ENCODE results near the gene SAT1. TPM values are rescaled to one million over a fixed set of nuclear protein-coding genes. Genes with fewer than 3 reads are reported as not detected.

SAT1 gene
- total RNA-seq, 1 donor from 2014 or later: 58.3 TPM

DNA sequence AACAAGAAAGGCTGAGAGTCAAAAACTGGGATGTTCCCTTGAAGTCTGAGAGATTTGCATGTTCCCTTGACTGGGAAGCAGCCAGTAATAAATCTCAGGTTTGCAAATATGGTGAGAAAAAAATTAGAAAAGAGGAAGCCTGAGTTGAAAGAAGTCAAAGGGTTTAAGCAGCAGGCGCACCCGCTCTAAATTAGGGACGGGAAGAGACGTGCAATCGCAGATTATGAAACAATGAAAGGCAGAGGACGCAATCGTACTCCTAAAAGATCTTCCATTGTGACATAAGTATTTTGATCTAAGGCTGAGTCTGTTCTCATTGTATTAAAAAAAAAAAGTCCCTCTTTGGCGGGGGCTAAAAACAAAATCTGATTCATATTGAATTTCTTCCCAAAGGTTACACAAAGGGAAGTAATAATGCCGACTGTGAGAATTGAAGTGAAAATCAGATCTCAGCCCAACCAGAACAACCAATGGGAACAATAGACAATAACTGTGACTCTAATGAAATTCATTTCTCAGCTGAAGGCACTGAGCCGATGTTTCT, 28.2 kb downstream of the SAT1 start:
- DNase-seq: no peak

DNA sequence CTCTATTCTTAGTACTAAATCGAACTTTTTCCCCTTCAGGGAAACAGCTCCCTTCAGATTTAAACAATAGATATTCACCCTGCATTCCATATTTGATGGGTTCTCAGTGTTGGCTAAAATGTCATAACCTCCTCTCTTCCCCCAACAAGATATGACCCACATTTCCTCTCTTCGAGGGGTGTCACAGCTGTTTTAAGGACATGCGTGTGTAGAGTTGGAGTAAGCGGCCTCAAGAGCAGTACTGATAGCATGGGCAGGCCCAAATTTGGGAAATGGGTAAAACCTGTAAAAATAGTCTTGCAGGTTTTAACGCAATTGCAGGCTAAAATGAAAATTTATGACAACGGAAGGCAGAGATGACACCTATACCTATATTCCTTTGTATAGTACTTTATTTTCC, 28.7 kb downstream of the SAT1 start:
- no peak for DNase-seq

DNA sequence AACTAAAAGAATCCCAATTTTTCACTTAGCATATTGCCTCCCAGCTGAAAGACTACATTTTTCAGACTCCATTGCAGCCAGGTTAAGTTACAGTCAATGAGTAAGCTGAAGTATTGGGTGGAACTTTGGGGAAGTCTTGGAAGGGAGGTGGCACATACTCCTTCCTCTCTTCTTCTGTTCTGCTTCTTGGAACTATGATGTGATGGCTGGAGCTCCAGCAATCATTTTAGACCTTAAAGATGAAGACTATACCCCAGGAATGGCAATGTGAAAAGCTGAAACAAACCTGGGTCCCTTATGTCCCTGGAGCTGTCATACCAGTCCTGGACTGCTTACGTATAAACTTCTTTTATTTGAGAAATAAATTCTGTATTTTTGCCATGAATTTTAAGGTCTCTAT, 30.8 kb downstream of the SAT1 start:
- DNase-seq: no peak

DNA sequence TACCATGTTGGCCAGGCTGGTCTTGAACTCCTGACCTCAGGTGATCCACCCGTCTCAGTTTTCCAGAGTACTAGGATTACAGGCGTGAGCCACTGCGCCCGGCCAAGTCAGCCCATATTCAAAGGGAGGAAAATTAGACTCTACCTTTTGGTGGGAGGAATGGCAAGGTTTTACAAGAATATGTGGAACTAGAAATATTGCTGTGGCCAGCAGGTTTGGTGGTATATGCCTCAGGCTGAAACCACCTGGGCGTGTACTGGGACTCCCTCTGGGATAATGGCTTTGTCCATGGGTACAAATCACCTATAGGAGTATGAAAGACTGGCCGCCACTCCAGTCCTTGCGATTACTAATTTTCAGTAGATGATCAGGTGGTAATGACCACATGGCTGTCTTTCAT, 32.4 kb downstream of the SAT1 start:
- DNase-seq: no peak

DNA sequence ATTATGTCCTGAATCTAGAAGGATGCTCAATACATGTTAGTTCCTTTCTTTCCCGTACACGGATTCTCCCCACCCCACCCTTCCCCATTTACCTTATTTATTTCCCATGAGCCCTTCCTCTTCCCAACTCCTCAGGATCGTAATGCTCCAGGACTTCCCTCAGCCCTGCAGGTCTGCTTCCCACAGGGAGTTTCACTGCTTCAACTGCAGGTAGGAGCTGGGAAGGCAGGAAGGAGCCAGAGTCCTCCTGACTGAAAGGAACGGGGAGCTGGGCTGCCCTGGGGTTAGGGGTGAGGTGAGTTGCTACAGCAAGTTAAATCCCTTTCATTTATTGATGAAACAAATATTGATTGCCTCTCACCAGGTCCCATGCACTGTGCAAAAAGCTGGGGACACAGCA, 33.2 kb downstream of the SAT1 start:
- no peak for DNase-seq

DNA sequence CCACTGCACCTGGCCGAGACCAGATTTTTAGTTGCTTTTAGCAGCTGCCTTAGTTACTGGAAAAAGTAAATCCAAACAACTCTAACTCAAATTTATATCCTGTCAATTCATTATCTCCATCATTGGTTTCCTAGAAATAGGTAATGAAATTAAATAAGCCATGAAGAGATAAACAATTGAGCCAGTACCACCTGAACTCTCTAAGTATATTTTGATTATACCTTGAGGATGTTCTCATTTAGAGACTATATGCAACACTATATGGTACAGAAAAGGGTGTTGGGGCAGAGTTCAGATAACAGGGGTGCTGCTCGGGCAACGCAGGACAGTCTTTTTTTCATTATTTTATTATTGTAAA, 35.0 kb downstream of the SAT1 start:
- no peak for DNase-seq

DNA sequence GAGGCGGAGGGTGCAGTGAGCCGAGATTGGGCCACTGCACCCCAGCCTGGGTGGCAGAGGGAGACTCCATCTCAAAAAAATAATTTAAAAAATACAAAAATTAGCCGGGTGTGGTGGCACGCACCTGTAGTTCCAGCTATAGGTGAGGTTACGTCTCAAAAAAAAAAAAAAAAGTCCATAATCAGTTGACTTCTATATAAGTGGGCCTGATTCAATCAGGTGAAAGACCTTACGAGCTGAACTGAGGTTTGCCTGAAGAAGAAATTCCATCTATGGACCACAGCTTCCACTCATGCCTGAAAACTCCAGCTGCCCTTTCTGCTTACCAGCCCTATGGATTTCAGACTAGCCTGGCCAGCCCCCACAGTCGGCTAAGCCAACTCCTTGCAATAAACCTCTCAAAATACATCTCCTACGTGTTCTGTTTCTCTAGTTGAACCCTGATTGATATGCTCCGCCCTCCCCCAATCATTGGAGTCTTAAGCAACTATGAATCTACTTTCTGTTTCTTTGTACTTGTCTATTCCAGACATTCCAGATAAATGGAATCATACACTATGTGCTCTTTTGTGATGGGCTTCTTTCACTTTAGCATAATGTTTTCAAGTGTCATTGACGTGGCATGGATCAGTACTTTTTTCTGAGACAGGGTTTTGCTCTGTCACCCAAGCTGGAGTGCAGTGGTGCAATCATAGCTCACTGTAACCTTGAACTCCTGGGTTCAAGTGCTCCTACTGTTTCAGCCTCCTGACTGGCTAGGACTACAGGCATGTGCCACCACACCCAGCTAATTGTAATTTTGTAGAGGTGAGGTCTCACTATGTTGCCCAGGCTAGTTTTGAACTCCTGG, 36.6 kb downstream of the SAT1 start:
- no peak for DNase-seq

DNA sequence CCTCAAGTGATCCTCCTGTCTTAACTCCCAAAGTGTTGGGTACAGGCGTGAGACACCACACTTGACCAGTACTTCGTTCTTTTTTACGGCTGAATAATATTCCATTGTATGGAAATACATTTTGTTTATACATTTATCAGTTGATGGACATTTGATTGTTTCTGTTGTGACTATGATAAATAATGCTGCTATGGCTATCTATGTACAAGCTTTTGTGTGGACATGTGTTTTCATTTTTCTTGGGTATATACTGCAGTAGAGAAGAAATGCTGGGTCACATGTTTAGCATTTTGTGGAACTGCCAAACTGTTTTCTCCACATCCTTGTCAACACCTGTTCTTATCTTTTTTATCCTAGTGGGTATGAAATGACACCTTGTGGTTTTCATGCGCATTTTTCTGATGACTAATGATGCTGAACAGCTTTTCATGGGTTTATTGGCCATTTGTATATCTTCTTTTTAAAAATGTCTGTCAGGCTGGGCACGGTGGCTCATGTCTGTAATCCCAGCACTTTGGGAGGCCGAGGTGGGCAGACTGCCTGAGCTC, 37.3 kb downstream of the SAT1 start:
- DNase-seq: no peak

DNA sequence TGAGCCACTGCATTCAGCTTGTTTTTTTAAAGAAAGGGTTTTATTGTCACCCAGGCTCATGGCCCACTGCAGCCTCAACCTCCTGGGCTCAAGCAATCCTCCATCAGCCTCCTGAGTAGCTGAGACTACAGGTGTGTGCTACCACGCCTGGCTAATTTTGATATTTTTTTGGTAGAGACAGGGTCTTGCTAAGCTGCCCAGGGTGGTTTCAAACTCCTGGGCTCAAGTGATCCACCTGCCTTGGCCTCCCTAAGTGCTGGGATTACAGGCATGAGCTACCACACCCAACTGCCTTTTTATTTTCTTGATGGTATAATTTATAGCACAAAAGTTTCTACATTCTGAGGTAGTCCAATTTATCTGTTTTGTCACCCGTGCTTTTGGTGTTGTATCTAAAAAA, 38.9 kb downstream of the SAT1 start:
- DNase-seq: no peak

DNA sequence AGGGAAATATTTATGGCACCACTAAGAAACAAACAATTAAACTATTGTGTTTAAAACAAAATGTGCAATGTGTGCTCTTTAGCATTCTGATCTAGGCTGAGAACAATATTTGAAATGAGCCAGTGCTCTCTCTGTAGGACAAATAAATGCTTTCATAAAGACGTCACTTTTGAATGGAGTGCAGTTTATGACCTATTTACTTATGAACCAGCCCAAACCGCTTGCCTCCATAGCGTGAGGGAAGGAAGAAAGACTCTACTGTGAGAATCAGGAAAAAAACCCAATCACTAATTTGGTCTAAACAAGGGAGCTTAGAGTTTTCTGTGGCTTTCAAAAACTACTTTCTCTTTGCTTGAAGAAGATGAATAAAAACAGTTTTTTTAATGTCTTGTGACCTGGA, 39.4 kb downstream of the SAT1 start:
- DNase-seq: no peak

DNA sequence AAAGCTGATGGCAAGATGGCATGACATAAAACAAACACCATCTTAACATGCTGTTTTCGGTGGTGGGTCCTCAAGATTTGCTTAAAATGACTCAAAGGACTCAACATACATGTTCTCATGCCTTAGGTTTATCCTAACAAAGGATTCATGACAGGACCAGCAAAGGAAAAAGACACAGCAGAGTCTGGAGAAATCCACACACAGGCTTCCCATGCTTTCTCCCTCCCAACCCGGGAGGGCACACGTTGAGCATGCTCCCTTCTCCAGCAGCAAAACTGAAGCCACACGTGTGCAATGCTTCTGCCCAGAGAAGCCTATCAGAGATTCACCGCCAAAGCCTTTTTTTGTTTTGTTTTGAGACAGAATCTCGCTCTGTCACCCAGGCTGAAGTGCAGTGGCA, 39.9 kb downstream of the SAT1 start:
- DNase-seq: no peak

DNA sequence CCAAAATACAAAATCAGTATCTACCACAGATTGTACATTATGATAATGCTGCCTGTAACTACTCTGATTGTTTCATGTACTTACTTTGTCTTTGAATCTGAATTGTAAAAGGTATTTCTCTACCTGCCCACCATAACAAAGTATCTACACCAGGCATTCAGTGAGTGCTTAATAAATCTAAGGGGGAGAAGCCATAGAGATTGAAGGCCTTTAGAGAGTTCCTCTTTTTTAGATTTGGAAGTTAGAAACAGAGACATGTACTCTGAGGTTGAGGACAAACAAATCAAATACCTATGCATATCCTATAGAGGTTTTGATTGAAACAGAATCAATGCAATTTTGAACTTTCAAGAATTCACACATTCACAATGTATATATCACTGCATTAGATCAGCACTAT, 42.7 kb downstream of the SAT1 start:
- no peak for DNase-seq

DNA sequence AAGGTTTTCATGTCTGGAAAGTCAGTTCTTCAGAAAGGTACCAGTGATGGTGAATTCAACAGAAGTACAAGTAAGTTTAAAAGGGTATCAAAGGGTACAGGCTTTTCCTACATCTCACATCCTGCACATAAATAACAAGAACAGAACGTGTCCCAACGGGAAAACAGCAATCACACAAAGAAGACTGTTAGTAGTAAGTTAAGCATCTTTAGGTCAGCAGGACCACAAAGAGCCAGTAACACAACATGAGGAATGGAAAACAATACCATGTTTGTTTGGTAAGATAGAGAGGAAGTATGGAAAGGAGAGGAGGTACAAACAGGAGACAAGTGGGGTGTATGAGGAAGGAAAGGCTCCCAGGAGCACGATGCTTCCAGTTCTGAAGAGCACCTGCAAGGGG, 43.2 kb downstream of the SAT1 start:
- DNase-seq: no peak

DNA sequence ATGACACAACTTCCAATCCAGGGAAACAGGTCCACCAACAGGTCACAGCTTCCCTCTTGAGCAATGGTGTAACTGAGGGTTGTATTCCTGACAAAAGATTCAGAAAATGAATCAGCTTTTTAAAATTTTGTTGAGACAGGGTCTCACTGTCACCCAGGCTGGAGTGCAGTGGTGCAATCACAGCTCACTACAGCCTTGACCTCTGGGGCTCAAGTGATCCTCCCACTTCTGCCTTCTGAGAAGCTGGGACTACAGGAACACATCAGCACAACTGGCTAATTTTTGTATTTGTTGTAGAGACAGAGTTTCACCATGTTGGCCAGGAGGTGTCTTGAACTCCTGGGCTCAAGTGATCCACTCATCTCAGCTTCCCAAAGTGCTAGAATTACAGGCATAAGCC, 43.7 kb downstream of the SAT1 start:
- DNase-seq: no peak

DNA sequence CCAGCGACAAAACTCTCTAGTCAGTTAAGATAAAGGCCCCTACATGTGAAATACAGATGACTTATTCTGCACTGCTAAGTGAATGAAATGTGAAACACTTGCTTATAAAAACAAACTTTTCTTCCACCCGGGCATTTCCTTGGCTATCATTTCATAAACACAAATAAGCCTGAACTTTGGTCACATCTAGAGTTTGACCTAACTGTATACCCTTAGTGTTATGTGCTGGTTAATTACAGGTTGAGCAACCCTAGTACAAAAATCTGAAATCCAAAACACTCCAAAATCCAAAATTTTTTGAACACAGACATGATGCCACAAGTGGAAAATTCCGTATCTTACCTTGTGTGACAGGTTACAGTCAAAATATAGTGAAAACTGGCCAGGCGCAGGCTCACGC, 45.9 kb downstream of the SAT1 start:
- DNase-seq: no peak

DNA sequence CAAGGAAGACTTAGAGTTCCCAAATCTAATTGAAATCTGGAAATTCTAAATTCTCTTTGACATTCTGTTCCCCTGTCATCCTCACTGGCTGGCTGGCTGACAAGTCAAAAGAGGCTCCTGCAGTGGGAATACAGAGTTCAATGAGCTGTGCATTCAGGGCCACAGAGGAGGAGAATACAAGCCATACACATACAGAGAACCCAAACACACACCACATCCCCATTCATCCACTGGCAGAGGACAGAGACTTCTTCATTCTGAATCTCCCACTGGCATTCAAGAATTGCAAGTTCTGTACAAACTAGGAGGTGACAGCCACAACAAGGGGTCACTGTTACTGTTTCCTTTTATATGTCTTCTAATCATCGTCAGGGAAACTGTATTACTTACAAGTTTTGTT, 49.7 kb downstream of the SAT1 start:
- no peak for DNase-seq

Small RNAs within 50 kb of the gene (small RNA-seq; reads per million reads assigned to genes)
- gene RF00019: not detected

Other genes with a start within 250 kb of the SAT1 start
- 37.9 TPM for gene PRDX4, start 115.7 kb upstream of the SAT1 start, total RNA-seq
- gene ACOT9, start 39.9 kb upstream of the SAT1 start, total RNA-seq: 19.5 TPM
- gene APOO, start 124.8 kb downstream of the SAT1 start, total RNA-seq: 30.7 TPM
- gene CXorf58, start 124.8 kb downstream of the SAT1 start, total RNA-seq: not detected
- gene KLHL15, start 244.0 kb downstream of the SAT1 start, total RNA-seq: 40.4 TPM

All from occipital lobe (tissue), 3 donors.